H9 (cell line): ENCODE measurements around the gene RTP3. TPM values are rescaled to one million over a fixed set of nuclear protein-coding genes. Genes with fewer than 3 reads are reported as not detected.

ENCODE experiments used
- DNase-seq: peaks from one replicate; pipeline ENCODE4 v3.0.0-alpha.2; 2017
- H2AFZ ChIP-seq: one replicate; pipeline ENCODE4 v1.6.1; 2013; ENCODE audit warnings: mild to moderate bottlenecking, low read length, control low read depth, moderate library complexity
- H2AK5ac ChIP-seq: 2 replicates; pipeline ENCODE4 v1.6.1; 2013; ENCODE audit warnings: low read length, control low read depth, mixed read lengths; ENCODE audit not compliant: insufficient read length
- H2BK120ac ChIP-seq: one replicate; pipeline ENCODE4 v1.6.1; 2013; ENCODE audit warnings: low read depth, mild to moderate bottlenecking, low read length, control low read depth, inconsistent platforms; ENCODE audit not compliant: poor library complexity, severe bottlenecking
- H2BK12ac ChIP-seq: 2 replicates; pipeline ENCODE4 v1.6.1; 2013; ENCODE audit warnings: low read length, control low read depth, mixed read lengths, low read depth; ENCODE audit not compliant: insufficient read length
- H2BK15ac ChIP-seq: 2 replicates; pipeline ENCODE4 v1.6.1; 2013; ENCODE audit warnings: low read depth, low read length, control low read depth
- H2BK20ac ChIP-seq: one replicate; pipeline ENCODE4 v1.6.1; 2013; ENCODE audit warnings: low read depth, mild to moderate bottlenecking, low read length, control low read depth, inconsistent platforms; ENCODE audit not compliant: poor library complexity, severe bottlenecking
- H2BK5ac ChIP-seq: 2 replicates; pipeline ENCODE4 v1.6.1; 2013; ENCODE audit warnings: low read length, control low read depth, mixed read lengths; ENCODE audit not compliant: insufficient read length
- H3K14ac ChIP-seq: 2 replicates; pipeline ENCODE4 v1.6.1; 2013; ENCODE audit warnings: low read length, control low read depth; ENCODE audit not compliant: insufficient read depth
- H3K18ac ChIP-seq: 2 replicates; pipeline ENCODE4 v1.6.1; 2013; ENCODE audit warnings: low read depth, mild to moderate bottlenecking, mixed read lengths, low read length, control low read depth; ENCODE audit not compliant: insufficient read length
- H3K23ac ChIP-seq: 2 replicates; pipeline ENCODE4 v1.6.1; 2013; ENCODE audit warnings: low read length, control low read depth, mixed read lengths, low read depth; ENCODE audit not compliant: insufficient read length
- H3K23me2 ChIP-seq: 2 replicates; pipeline ENCODE4 v1.6.1; 2013; ENCODE audit warnings: low read depth, mild to moderate bottlenecking, mixed read lengths, low read length, control low read depth; ENCODE audit not compliant: insufficient read length, poor library complexity, severe bottlenecking
- H3K27ac ChIP-seq: 2 replicates; pipeline ENCODE4 v1.5.1; 2013; ENCODE audit warnings: low read length, control low read depth, mixed read lengths, low read depth; ENCODE audit not compliant: insufficient read length
- H3K27me3 ChIP-seq: 2 replicates; pipeline ENCODE4 v1.6.1; 2013; ENCODE audit warnings: low read length, control low read depth, inconsistent platforms; ENCODE audit not compliant: insufficient read depth
- H3K4ac ChIP-seq: 2 replicates; pipeline ENCODE4 v1.6.1; 2013; ENCODE audit warnings: low read depth, mild to moderate bottlenecking, control low read depth, inconsistent platforms, low read length, moderate library complexity
- H3K4me1 ChIP-seq: 2 replicates; pipeline ENCODE4 v1.6.1; 2013; ENCODE audit warnings: low read length, control low read depth, inconsistent platforms; ENCODE audit not compliant: insufficient read depth
- H3K4me2 ChIP-seq: 2 replicates; pipeline ENCODE4 v1.6.1; 2013; ENCODE audit warnings: low read length, control low read depth, mixed read lengths; ENCODE audit not compliant: insufficient read length, insufficient read depth
- H3K56ac ChIP-seq: 2 replicates; pipeline ENCODE4 v1.6.1; 2013; ENCODE audit warnings: low read depth, mild to moderate bottlenecking, mixed read lengths, low read length, control low read depth; ENCODE audit not compliant: insufficient read length
- H3K79me1 ChIP-seq: 2 replicates; pipeline ENCODE4 v1.6.1; 2013; ENCODE audit warnings: low read depth, mild to moderate bottlenecking, moderate library complexity, low read length, control low read depth, inconsistent platforms; ENCODE audit not compliant: insufficient read depth, poor library complexity, severe bottlenecking
- H3K79me2 ChIP-seq: 2 replicates; pipeline ENCODE4 v1.6.1; 2013; ENCODE audit warnings: low read length, control low read depth, inconsistent platforms; ENCODE audit not compliant: insufficient read depth
- H3K9ac ChIP-seq: 2 replicates; pipeline ENCODE4 v1.6.1; 2013; ENCODE audit warnings: low read length, control low read depth, mixed read lengths; ENCODE audit not compliant: insufficient read length; ENCODE audit errors: extremely low read depth
- H3K9me3 ChIP-seq: one replicate; pipeline ENCODE4 v1.6.1; 2013; ENCODE audit warnings: low read depth, low read length, inconsistent platforms; ENCODE audit not compliant: control insufficient read depth
- H3T11ph ChIP-seq: one replicate; pipeline ENCODE4 v1.6.1; 2013; ENCODE audit warnings: mild to moderate bottlenecking, low read length, control low read depth, inconsistent platforms
- H4K20me1 ChIP-seq: one replicate; pipeline ENCODE4 v1.6.1; 2013; ENCODE audit not compliant: control insufficient read depth, insufficient read length, insufficient read depth
- H4K5ac ChIP-seq: 2 replicates; pipeline ENCODE4 v1.6.1; 2013; ENCODE audit warnings: low read depth, mild to moderate bottlenecking, mixed read lengths, low read length, control low read depth; ENCODE audit not compliant: insufficient read length
- H4K8ac ChIP-seq: replicated peaks from 2 replicates; pipeline ENCODE4 v1.6.1; 2013; ENCODE audit warnings: low read length, control low read depth, mixed read lengths, low read depth; ENCODE audit not compliant: insufficient read length
- H4K91ac ChIP-seq: 2 replicates; pipeline ENCODE4 v1.6.1; 2013; ENCODE audit warnings: low read depth, mild to moderate bottlenecking, moderate library complexity, mixed read lengths, low read length, control low read depth; ENCODE audit not compliant: insufficient read length
- H3K27ac Mint-ChIP-seq, 3 experiments: 2 replicates in 2 of 3; 3 replicates in 1 of 3; pipeline ENCODE4 v1.8.0; 2020 to 2021; ENCODE audit warnings: mixed read lengths in 3 of 3, mild to moderate bottlenecking in 1 of 3, moderate library complexity in 1 of 3
- H3K27me3 Mint-ChIP-seq: 2 replicates; pipeline ENCODE4 v1.8.0; 2021; ENCODE audit warnings: low read depth, mild to moderate bottlenecking, moderate library complexity, mixed read lengths
- H3K36me3 Mint-ChIP-seq, 3 experiments: 2 replicates in 2 of 3; 3 replicates in 1 of 3; pipeline ENCODE4 v1.8.0; 2020 to 2021; ENCODE audit warnings: low read depth in 3 of 3, mixed read lengths in 3 of 3; ENCODE audit not compliant: insufficient read depth in 1 of 3
- H3K4me1 Mint-ChIP-seq, 2 experiments: 2 replicates each; pipeline ENCODE4 v1.8.0; 2020; ENCODE audit warnings: mixed read lengths in 2 of 2
- H3K4me3 Mint-ChIP-seq, 2 experiments: 2 replicates in 1 of 2; 3 replicates in 1 of 2; pipeline ENCODE4 v1.8.0; 2020 to 2021; ENCODE audit warnings: mild to moderate bottlenecking in 2 of 2, mixed read lengths in 2 of 2, moderate library complexity in 1 of 2
- H3K9me3 Mint-ChIP-seq, 2 experiments: 2 replicates in 1 of 2; 3 replicates in 1 of 2; pipeline ENCODE4 v1.8.0; 2020; ENCODE audit warnings: mild to moderate bottlenecking in 2 of 2, mixed read lengths in 2 of 2, moderate library complexity in 1 of 2
- CTCF ChIP-seq: fragments of 200-600 bp; sonication (generic); conservative IDR thresholded peaks from 3 replicates; pipeline ENCODE4 v1.8.0; 2021; ENCODE audit warnings: antibody characterized with exemption, mild to moderate bottlenecking
- WGBS: extraction: QIAGEN DNeasy Blood & Tissue Kit; methylation state at CpG from one replicate; pipeline ENCODE4 v1.1.7; 2013; ENCODE audit warnings: missing lambda C conversion rate, low lambda C conversion rate, mixed read lengths; ENCODE audit not compliant: insufficient read length; ENCODE audit errors: extremely low coverage; 5-methylcytosine and 5-hydroxymethylcytosine counted together
- total RNA-seq: library from RNA; stranded (reverse); gene quantifications from 2 replicates; pipeline ENCODE4 v1.2.1, GENCODE V29; 2021

RTP3 gene
- total RNA-seq, 1 experiment from 2014 or later: not detected

DNA sequence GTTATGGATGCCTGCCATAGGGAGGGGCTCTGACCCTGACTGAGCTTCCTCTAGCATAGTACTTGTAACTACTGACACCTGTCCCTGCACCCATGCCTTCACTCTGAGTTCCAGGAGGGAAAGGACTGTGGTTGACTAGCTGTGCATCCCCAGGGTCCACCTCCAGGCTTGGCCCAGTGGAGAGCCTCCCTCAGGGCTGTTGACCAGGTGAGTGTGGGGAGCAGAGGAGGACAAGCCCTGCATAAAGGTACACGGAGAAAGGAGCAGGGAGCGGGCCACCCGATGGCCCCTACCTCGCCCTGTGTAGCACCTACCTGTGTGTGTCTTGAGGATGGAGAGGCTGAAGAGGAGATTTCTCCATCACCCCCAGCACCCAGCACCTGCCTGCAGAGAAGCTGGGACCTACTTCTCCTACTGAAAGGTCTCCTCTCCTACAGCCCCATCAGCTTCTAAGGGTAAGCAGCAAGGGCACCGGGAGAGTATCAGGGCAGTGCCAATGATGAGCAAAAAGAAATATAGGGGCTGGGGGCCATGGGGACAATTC lies 26.3 kb upstream of the RTP3 start:
- no peak overlapping the region for H3T11ph ChIP-seq
- no peaks in the 10 kb centered on the region; the same call in 1 of the 2 replicates for H3K27me3 ChIP-seq
- H3K4ac ChIP-seq: no peak overlapping the region
- H3K79me1 ChIP-seq: no peaks in the 10 kb centered on the region
- peaks cover 4 to 14% (median 6%) of the 10 kb centered on the region in 3 experiments; a peak in 6 of 7 replicates for H3K36me3 Mint-ChIP-seq
- H2BK120ac ChIP-seq: no peak overlapping the region
- peak; percentile 10 for DNase-seq
- H3K9me3 ChIP-seq: no peaks in the 10 kb centered on the region
- TF ChIP-seq CTCF: no peak
- no peak overlapping the region for H3K4me2 ChIP-seq
- H4K5ac ChIP-seq: no peak overlapping the region
- H3K14ac ChIP-seq: no peak overlapping the region
- H3K9ac ChIP-seq: no peak overlapping the region
- peaks cover 19% of the 10 kb centered on the region for H3K27me3 Mint-ChIP-seq
- H3K4me1 Mint-ChIP-seq: 0 out of 4 replicates have a peak, but pooled peaks cover 0 to 4% of the 10 kb centered on the region in 2 experiments
- no peak overlapping the region for H2BK20ac ChIP-seq
- WGBS: no CpG with 5 or more reads among the region's 5 CpGs
- no peak overlapping the region for H4K8ac ChIP-seq
- no peak overlapping the region; a peak in 1 of 5 replicates for H3K4me3 Mint-ChIP-seq
- no peak overlapping the region for H3K56ac ChIP-seq
- no peaks in the 10 kb centered on the region for H3K4me1 ChIP-seq
- no peaks in the 10 kb centered on the region for H3K79me2 ChIP-seq
- H3K27ac ChIP-seq: no peak overlapping the region
- H2AK5ac ChIP-seq: no peak overlapping the region
- H2BK15ac ChIP-seq: no peak overlapping the region
- no peak overlapping the region for H4K91ac ChIP-seq
- H2BK5ac ChIP-seq: no peak overlapping the region
- H4K20me1 ChIP-seq: no peaks in the 10 kb centered on the region
- H3K23ac ChIP-seq: no peak overlapping the region
- H3K9me3 Mint-ChIP-seq: peaks cover 10 to 12% of the 10 kb centered on the region in 2 experiments
- H2BK12ac ChIP-seq: no peak overlapping the region
- no peaks in the 10 kb centered on the region for H3K23me2 ChIP-seq
- H3K27ac Mint-ChIP-seq: no peak overlapping the region
- H3K18ac ChIP-seq: no peak overlapping the region
- H2AFZ ChIP-seq: no peak overlapping the region
